Natural killer cell (primary cell): ENCODE measurements around the gene PEX7. TPM values are rescaled to one million over a fixed set of nuclear protein-coding genes. Genes with fewer than 3 reads are reported as not detected.

Experiments
- ATAC-seq, 3 donors: fragments of 150-1000 bp in 2 of 3; fragments of 200-7000 bp in 1 of 3; cut with Tn5 transposase; 1 replicate in 1 of 3; 2 replicates in 2 of 3; pipeline ENCODE4 v1.10.0; 2021; ENCODE audit warnings: mild to moderate bottlenecking in 2 of 3, moderate library complexity in 2 of 3
- DNase-seq, 2 donors: peaks; one replicate each; pipeline versions ENCODE4 v3.0.0 to v3.0.0-alpha.2; 2013 to 2021; ENCODE audit warnings: mixed read lengths in 1 of 2
- H3K27ac ChIP-seq: one replicate; pipeline ENCODE4 v1.5.1; 2013; ENCODE audit warnings: mild to moderate bottlenecking, low read length
- H3K27me3 ChIP-seq: one replicate; pipeline ENCODE4 v1.6.1; 2013; ENCODE audit warnings: low read length; ENCODE audit not compliant: control insufficient read depth, insufficient read depth
- H3K36me3 ChIP-seq: one replicate; pipeline ENCODE4 v1.6.1; 2013; ENCODE audit warnings: low read length; ENCODE audit not compliant: control insufficient read depth, insufficient read depth
- H3K4me1 ChIP-seq: one replicate; pipeline ENCODE4 v1.6.1; 2013; ENCODE audit warnings: low read length; ENCODE audit not compliant: control insufficient read depth, insufficient read depth
- H3K4me3 ChIP-seq: one replicate; pipeline ENCODE4 v1.5.1; 2013; ENCODE audit warnings: low read length
- H3K9me3 ChIP-seq: one replicate; pipeline ENCODE4 v1.6.1; 2013; ENCODE audit warnings: low read length; ENCODE audit not compliant: control insufficient read depth, insufficient read depth
- H3K27ac Mint-ChIP-seq, 2 donors: one replicate each; pipeline ENCODE4 v1.8.0; 2022; ENCODE audit warnings: mild to moderate bottlenecking in 2 of 2, mixed read lengths in 2 of 2, moderate library complexity in 1 of 2
- H3K27me3 Mint-ChIP-seq, 2 donors: one replicate each; pipeline ENCODE4 v1.8.0; 2022; ENCODE audit warnings: low read depth in 2 of 2, mixed read lengths in 2 of 2
- H3K36me3 Mint-ChIP-seq: one replicate; pipeline ENCODE4 v1.8.0; 2022; ENCODE audit warnings: mixed read lengths
- H3K4me1 Mint-ChIP-seq, 2 donors: one replicate each; pipeline ENCODE4 v1.8.0; 2022; ENCODE audit warnings: mixed read lengths in 2 of 2
- H3K4me3 Mint-ChIP-seq: one replicate; pipeline ENCODE4 v1.8.0; 2022; ENCODE audit warnings: mild to moderate bottlenecking, moderate library complexity, mixed read lengths
- H3K9me3 Mint-ChIP-seq, 2 donors: one replicate each; pipeline ENCODE4 v1.8.0; 2022; ENCODE audit warnings: mixed read lengths in 2 of 2
- WGBS: methylation state at CpG from one replicate; pipeline ENCODE4 v1.1.7; 2013; ENCODE audit warnings: missing lambda C conversion rate; ENCODE audit not compliant: insufficient coverage; 5-methylcytosine and 5-hydroxymethylcytosine counted together
- intact Hi-C: fragments of 100-400 bp; cut with micrococcal nuclease; formaldehyde crosslinking; loops from one replicate; pipeline ENCODE4 v1.14.2; 2022
- total RNA-seq, 4 donors: library from RNA; stranded (reverse); fragments of 120-200 nt in 1 of 4; gene quantifications; one replicate each; pipeline versions ENCODE4 v1.2.3 to v1.2.4, GENCODE V29; 2013 to 2022
- TF ChIP-seq, protein P1 (sequence below): fragments of 200-600 bp; IDR thresholded peaks from one replicate; pipeline ENCODE4 v1.8.0; 2022; ENCODE audit warnings: antibody characterized with exemption

The PEX7 gene
- total RNA-seq, 3 donors from 2014 or later (not counting 1 experiment from before 2014, with no cell fraction given), result 2.4 to 3.6 (median 2.5) TPM

- no peak for DNase-seq
- Histone ChIP-seq H3K27ac (no peak overlapping the region), H3K36me3 (no peaks in the 10 kb centered on the region), H3K9me3 (no peaks in the 10 kb centered on the region), H3K27me3 (peaks cover 6% of the 10 kb centered on the region), H3K4me3 (no peak overlapping the region), H3K4me1 (peaks cover 5% of the 10 kb centered on the region)
- no peak for ATAC-seq
- H3K9me3 Mint-ChIP-seq, result no peaks in the 10 kb centered on the region
- intact Hi-C loops, result no loop called here
- peaks cover 15 to 38% of the 10 kb centered on the region in 2 donors for H3K27me3 Mint-ChIP-seq
- peaks cover 9% of the 10 kb centered on the region in 2 donors for H3K4me1 Mint-ChIP-seq
- WGBS, result 71% methylated on average over 5 of the region's 7 CpGs
- H3K27ac Mint-ChIP-seq, result no peak overlapping the region
- H3K36me3 Mint-ChIP-seq, result no peaks in the 10 kb centered on the region
- H3K4me3 Mint-ChIP-seq, result no peak overlapping the region
- TF ChIP-seq, protein P1, sequence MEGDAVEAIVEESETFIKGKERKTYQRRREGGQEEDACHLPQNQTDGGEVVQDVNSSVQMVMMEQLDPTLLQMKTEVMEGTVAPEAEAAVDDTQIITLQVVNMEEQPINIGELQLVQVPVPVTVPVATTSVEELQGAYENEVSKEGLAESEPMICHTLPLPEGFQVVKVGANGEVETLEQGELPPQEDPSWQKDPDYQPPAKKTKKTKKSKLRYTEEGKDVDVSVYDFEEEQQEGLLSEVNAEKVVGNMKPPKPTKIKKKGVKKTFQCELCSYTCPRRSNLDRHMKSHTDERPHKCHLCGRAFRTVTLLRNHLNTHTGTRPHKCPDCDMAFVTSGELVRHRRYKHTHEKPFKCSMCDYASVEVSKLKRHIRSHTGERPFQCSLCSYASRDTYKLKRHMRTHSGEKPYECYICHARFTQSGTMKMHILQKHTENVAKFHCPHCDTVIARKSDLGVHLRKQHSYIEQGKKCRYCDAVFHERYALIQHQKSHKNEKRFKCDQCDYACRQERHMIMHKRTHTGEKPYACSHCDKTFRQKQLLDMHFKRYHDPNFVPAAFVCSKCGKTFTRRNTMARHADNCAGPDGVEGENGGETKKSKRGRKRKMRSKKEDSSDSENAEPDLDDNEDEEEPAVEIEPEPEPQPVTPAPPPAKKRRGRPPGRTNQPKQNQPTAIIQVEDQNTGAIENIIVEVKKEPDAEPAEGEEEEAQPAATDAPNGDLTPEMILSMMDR, result no peak
These were observed 130.4 kb downstream of the PEX7 start for GRCh38 chr6:136952714-136953260.

- H3K27ac Mint-ChIP-seq, result no peak overlapping the region
- Histone ChIP-seq H3K27me3 (peaks cover 12% of the 10 kb centered on the region), H3K4me3 (no peak overlapping the region), H3K36me3 (no peaks in the 10 kb centered on the region), H3K27ac (no peak overlapping the region), H3K4me1 (peaks cover 5% of the 10 kb centered on the region), H3K9me3 (no peaks in the 10 kb centered on the region)
- 90% methylated on average over 3 of the region's 3 CpGs for WGBS
- ATAC-seq, result no peak
- intact Hi-C loops, result no loop called here
- H3K4me1 Mint-ChIP-seq, result peaks cover 9% of the 10 kb centered on the region in 2 donors
- no peak for DNase-seq
- H3K27me3 Mint-ChIP-seq, result peaks cover 19 to 46% of the 10 kb centered on the region in 2 donors
- H3K36me3 Mint-ChIP-seq, result no peaks in the 10 kb centered on the region
- TF ChIP-seq, protein P1, result no peak
- no peak overlapping the region for H3K4me3 Mint-ChIP-seq
- H3K9me3 Mint-ChIP-seq, result no peaks in the 10 kb centered on the region
These were observed 132.7 kb downstream of the PEX7 start for GRCh38 chr6:136955123-136955522.

- intact Hi-C loops, result no loop called here
These were observed 134.5 kb downstream of the PEX7 start for GRCh38 chr6:136956590-136957544.

More at GRCh38 chr6:136956590-136957544, 134.5 kb downstream of the PEX7 start:
- Mint-ChIP-seq H3K4me3 (peak overlapping the region; percentile 37), H3K27ac (peak overlapping the region in 1 of 2 donors; percentile 63), H3K9me3 (no peaks in the 10 kb centered on the region), H3K36me3 (no peaks in the 10 kb centered on the region), H3K4me1 (peaks cover 9% of the 10 kb centered on the region in 2 donors), H3K27me3 (peaks cover 22 to 50% of the 10 kb centered on the region in 2 donors)
- Histone ChIP-seq H3K9me3 (no peaks in the 10 kb centered on the region), H3K27ac (no peak overlapping the region), H3K36me3 (no peaks in the 10 kb centered on the region), H3K27me3 (peaks cover 12% of the 10 kb centered on the region), H3K4me1 (peaks cover 5% of the 10 kb centered on the region), H3K4me3 (no peak overlapping the region)
- 20% methylated on average over 12 of the region's 14 CpGs for WGBS
- DNase-seq (peak in 1 of 2 donors; percentile 17), ATAC-seq (peak; percentile 58 to 69 (median 61))
- TF ChIP-seq, protein P1, result no peak
